ENCODE measurements around the gene KRTAP9-6.

- TF ChIP-seq CUX1 (IDR thresholded peaks at IDR 0.05; ENCODE audit: insufficient replicate concordance, low read depth, low read length) (no peak), SMC3 (IDR thresholded peaks at IDR 0.05; ENCODE audit: borderline replicate concordance, low read length) (no peak), CTCF (IDR thresholded peaks at IDR 0.05 in 2 of 3, conservative IDR thresholded peaks at IDR 0.05 in 1 of 3; ENCODE audit: control insufficient read depth in 2 of 3, extremely low read depth in 1 of 3, insufficient read depth in 1 of 3, low read depth in 3 of 3, low read length in 3 of 3) (no peak), SIN3A (IDR thresholded peaks at IDR 0.05; ENCODE audit: low read depth, low read length) (no peak)
These were observed 35.1 kb upstream of the KRTAP9-6 start for GRCh38 chr17:41230094-41230493.
